ENCODE data around the gene EIF3F.

DNA sequence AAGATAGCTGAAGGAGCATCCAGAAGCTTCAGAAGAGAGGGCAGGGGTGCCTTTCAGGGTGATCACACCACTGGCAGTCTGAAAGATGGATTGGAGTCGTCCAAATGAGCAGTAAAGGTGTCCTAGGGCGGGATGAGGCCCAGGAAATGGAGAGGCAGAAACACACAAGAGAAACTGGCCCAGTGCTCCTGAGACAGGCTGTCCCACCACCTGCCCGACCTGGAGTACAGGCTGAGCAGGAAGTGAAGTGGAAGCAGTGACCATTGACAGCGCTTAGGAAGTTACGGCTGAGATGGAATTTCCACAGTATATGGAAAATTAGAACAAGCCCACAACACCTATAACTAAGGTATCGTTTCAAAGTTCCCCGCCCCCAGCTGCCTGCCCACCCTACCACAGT, 16.1 kb downstream of the EIF3F start:
- TF ChIP-seq CTCF (IDR thresholded peaks at IDR 0.05) (no peak), POLR2A (IDR thresholded peaks at IDR 0.05) (no peak)

All from Peyer's patch (tissue), 4 donors.